Body of pancreas (tissue), 4 donors: ENCODE data around the gene CARD8.

ENCODE experiments used
- CTCF ChIP-seq, 7 experiments: fragments of 450-650 bp in 4 of 7; fragments of 200-600 bp in 3 of 7; sonication (generic) in 3 of 7; IDR thresholded peaks; one replicate each; pipeline ENCODE4 v1.5.1; 2016 to 2019; ENCODE audit warnings: antibody characterized with exemption in 7 of 7
- POLR2A ChIP-seq, 3 donors: fragments of 450-650 bp; IDR thresholded peaks; one replicate each; pipeline ENCODE4 v1.6.1; 2016; ENCODE audit warnings: antibody characterized with exemption in 3 of 3, mild to moderate bottlenecking in 2 of 3

GRCh38 chr19:48196321-48196763 is 59.4 kb downstream of the CARD8 start:
- TF ChIP-seq POLR2A (IDR thresholded peaks at IDR 0.05) (no peak), CTCF (IDR thresholded peaks at IDR 0.05) (no peak)
